ENCODE data around the gene GPR137C. TPM values are rescaled to one million over a fixed set of nuclear protein-coding genes. Genes with fewer than 3 reads are reported as not detected.

GPR137C gene
- total RNA-seq, 1 experiment from 2014 or later: 1.2 TPM

DNA sequence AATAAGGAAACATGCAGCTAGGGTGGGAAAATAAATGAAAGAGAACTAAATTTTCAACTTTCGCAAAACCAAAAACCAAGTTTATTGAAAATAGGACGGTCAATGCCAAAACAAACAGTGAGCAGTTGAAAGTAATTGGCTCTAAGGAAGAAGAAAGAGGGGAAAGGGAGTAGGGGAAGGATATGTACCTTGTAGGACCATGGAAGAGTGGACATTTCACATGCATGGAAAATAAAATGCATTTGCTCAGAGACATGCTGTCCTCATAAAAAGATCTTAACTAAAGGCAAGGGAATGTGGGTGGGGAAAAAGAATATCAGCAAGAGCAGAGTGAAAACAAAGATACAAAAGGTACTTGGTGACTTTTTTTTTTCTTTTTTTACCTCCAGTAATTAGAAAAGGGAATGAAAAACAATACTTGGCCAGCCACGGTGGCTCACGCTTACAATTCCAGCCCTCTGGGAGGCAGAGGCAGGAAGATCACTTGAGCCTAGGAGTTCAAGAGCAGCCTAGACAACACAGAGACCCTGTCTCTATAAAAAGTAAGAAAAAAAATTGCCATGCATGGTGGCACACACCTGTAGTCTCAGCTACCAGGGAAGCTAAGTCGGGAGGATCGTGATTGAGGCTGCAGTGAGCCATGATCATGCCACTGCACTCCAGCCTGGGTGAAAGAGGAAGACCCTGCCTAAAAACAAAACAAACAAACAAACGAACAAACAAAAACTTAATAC is 6.9 kb upstream of the GPR137C start:
- peaks cover 2% of the 10 kb centered on the region; the same call in 1 of the 2 replicates for H3K4me1 ChIP-seq (replicated peaks; ENCODE audit: insufficient read depth)
- TF ChIP-seq, protein P1, sequence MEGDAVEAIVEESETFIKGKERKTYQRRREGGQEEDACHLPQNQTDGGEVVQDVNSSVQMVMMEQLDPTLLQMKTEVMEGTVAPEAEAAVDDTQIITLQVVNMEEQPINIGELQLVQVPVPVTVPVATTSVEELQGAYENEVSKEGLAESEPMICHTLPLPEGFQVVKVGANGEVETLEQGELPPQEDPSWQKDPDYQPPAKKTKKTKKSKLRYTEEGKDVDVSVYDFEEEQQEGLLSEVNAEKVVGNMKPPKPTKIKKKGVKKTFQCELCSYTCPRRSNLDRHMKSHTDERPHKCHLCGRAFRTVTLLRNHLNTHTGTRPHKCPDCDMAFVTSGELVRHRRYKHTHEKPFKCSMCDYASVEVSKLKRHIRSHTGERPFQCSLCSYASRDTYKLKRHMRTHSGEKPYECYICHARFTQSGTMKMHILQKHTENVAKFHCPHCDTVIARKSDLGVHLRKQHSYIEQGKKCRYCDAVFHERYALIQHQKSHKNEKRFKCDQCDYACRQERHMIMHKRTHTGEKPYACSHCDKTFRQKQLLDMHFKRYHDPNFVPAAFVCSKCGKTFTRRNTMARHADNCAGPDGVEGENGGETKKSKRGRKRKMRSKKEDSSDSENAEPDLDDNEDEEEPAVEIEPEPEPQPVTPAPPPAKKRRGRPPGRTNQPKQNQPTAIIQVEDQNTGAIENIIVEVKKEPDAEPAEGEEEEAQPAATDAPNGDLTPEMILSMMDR (conservative IDR thresholded peaks at IDR 0.05): no peak
- no peak for TF ChIP-seq EZH2 (IDR thresholded peaks at IDR 0.05; ENCODE audit: low read depth)
- no peak overlapping the region for H2AFZ ChIP-seq
- ChIA-PET POLR2A (ENCODE audit: unreplicated experiment) (no interaction called here), CTCF (no interaction called here)
- no peaks in the 10 kb centered on the region for H3K27me3 ChIP-seq (ENCODE audit: insufficient read depth, low read depth)
- H3K4me2 ChIP-seq: no peak overlapping the region
- no peak overlapping the region for H3K4me3 ChIP-seq
- DNase-seq: no peak
- BruUV-seq (replicated peaks): no TSS peak
- no peaks in the 10 kb centered on the region for H4K20me1 ChIP-seq (ENCODE audit: insufficient read depth)
- H3K79me2 ChIP-seq (ENCODE audit: low read depth): no peaks in the 10 kb centered on the region
- H3K9me3 ChIP-seq (ENCODE audit: insufficient read depth, low read depth): no peaks in the 10 kb centered on the region
- no peaks in the 10 kb centered on the region for H3F3A ChIP-seq (ENCODE audit: insufficient read depth, low read depth)
- no peaks in the 10 kb centered on the region for H3K36me3 ChIP-seq (ENCODE audit: low read depth)
- H3K27ac ChIP-seq: no peak overlapping the region
- intact Hi-C loops (cut with micrococcal nuclease; ENCODE audit: unreplicated experiment): no loop called here
- no peaks in the 10 kb centered on the region for H3K9me2 ChIP-seq (ENCODE audit: insufficient read depth)

DNA sequence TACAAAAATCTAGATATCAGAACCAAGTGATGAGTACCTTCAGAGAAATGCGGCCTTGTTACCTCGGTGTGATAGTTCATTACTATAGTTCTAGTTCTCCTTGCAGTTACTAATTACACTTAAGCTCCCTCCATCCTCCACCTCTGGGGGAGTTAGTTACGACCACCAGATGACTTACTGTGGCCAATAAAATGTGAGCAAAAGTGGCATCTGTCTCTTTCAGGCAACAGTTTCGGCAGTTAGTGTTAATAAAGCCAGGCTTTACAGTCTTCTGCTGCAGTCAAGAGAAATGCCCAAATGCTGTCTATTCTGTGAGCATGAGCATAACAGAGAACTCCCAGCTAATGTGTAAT is 6.3 kb upstream of the GPR137C start:
- Histone ChIP-seq H4K20me1 (ENCODE audit: insufficient read depth) (no peaks in the 10 kb centered on the region), H3K4me3 (no peak overlapping the region), H3K27me3 (ENCODE audit: insufficient read depth, low read depth) (no peaks in the 10 kb centered on the region), H3K79me2 (ENCODE audit: low read depth) (no peaks in the 10 kb centered on the region), H3K9me3 (ENCODE audit: insufficient read depth, low read depth) (no peaks in the 10 kb centered on the region), H3K27ac (no peak overlapping the region), H3K36me3 (ENCODE audit: low read depth) (no peaks in the 10 kb centered on the region), H3K4me2 (no peak overlapping the region), H3F3A (ENCODE audit: insufficient read depth, low read depth) (0 out of 2 replicates have a peak, but pooled peaks cover 1% of the 10 kb centered on the region), H3K9me2 (ENCODE audit: insufficient read depth) (no peaks in the 10 kb centered on the region), H3K4me1 (replicated peaks; ENCODE audit: insufficient read depth) (peaks cover 7% of the 10 kb centered on the region), H2AFZ (no peak overlapping the region)
- ChIA-PET POLR2A (ENCODE audit: unreplicated experiment) (no interaction called here), CTCF (no interaction called here)
- DNase-seq: no peak
- intact Hi-C loops (cut with micrococcal nuclease; ENCODE audit: unreplicated experiment): no loop called here
- TF ChIP-seq EZH2 (IDR thresholded peaks at IDR 0.05; ENCODE audit: low read depth): no peak
- TF ChIP-seq, protein P1 (conservative IDR thresholded peaks at IDR 0.05): no peak
- BruUV-seq (replicated peaks): no TSS peak

DNA sequence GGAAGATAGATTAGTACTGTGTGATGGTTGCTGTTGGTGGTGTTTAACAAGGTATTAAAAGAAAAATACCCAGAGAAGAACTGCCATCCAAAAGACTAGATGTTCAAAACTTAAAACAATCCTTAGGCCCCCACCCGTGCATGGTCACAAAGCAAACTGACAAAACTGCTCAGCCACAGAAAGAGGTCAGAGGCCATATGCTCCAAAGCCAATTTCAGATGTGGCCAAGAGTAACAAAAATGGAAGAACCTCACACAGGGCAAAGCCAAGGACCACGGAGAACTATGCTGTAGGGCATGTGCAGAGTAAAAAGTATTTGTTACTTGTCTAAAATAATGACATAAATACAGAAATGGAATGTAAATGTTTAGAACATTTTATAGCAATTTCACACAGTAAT is 5.6 kb upstream of the GPR137C start:
- Histone ChIP-seq H3K79me2 (ENCODE audit: low read depth) (no peaks in the 10 kb centered on the region), H3F3A (ENCODE audit: insufficient read depth, low read depth) (0 out of 2 replicates have a peak, but pooled peaks cover 4% of the 10 kb centered on the region), H3K27me3 (ENCODE audit: insufficient read depth, low read depth) (no peaks in the 10 kb centered on the region), H3K27ac (no peak overlapping the region), H3K36me3 (ENCODE audit: low read depth) (no peaks in the 10 kb centered on the region), H4K20me1 (ENCODE audit: insufficient read depth) (no peaks in the 10 kb centered on the region), H3K4me2 (no peak overlapping the region), H3K9me3 (ENCODE audit: insufficient read depth, low read depth) (no peaks in the 10 kb centered on the region), H3K9me2 (ENCODE audit: insufficient read depth) (no peaks in the 10 kb centered on the region), H3K4me3 (no peak overlapping the region), H2AFZ (no peak overlapping the region), H3K4me1 (replicated peaks; ENCODE audit: insufficient read depth) (peaks cover 9% of the 10 kb centered on the region)
- intact Hi-C loops (cut with micrococcal nuclease; ENCODE audit: unreplicated experiment): no loop called here
- ChIA-PET CTCF (no interaction called here), POLR2A (ENCODE audit: unreplicated experiment) (no interaction called here)
- DNase-seq: no peak
- no peak for TF ChIP-seq EZH2 (IDR thresholded peaks at IDR 0.05; ENCODE audit: low read depth)
- TF ChIP-seq, protein P1 (conservative IDR thresholded peaks at IDR 0.05): no peak
- no TSS peak for BruUV-seq (replicated peaks)

Data from PC-9 (cell line).